Tibial nerve (tissue), 3 donors: ENCODE results near the gene CNTN5.

ENCODE experiments used
- POLR2A ChIP-seq, 2 donors: fragments of 450-650 bp; IDR thresholded peaks; one replicate each; pipeline ENCODE4 v1.6.1; 2017; ENCODE audit warnings: antibody characterized with exemption in 2 of 2, mild to moderate bottlenecking in 2 of 2, moderate library complexity in 2 of 2
- TF ChIP-seq, protein P1 (sequence below), 5 experiments: fragments of 200-600 bp in 3 of 5; fragments of 450-650 bp in 2 of 5; sonication (generic) in 3 of 5; IDR thresholded peaks; one replicate each; pipeline ENCODE4 v1.5.1; 2016 to 2019; ENCODE audit warnings: antibody characterized with exemption in 5 of 5, mild to moderate bottlenecking in 3 of 5, moderate library complexity in 2 of 5

DNA sequence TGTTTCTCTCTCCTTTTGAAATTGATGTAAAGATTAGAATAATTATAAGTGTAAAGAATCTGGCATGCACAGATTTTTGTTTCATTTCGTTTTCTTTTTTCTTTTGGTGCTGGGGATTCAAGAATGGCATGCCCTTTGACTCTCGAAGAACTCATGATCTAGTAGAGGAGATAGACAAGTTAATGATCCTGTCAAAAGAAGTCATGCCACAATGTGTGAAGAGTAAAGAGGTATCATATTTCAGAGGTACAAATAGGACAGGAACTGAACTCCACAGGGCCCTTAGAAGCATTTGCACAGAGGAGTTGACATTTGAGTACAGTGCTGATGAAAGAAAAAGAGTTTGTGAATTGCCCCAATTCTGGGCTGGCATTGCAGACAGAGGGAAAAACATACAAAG lies 958.3 kb downstream of the CNTN5 start:
- TF ChIP-seq, protein P1, sequence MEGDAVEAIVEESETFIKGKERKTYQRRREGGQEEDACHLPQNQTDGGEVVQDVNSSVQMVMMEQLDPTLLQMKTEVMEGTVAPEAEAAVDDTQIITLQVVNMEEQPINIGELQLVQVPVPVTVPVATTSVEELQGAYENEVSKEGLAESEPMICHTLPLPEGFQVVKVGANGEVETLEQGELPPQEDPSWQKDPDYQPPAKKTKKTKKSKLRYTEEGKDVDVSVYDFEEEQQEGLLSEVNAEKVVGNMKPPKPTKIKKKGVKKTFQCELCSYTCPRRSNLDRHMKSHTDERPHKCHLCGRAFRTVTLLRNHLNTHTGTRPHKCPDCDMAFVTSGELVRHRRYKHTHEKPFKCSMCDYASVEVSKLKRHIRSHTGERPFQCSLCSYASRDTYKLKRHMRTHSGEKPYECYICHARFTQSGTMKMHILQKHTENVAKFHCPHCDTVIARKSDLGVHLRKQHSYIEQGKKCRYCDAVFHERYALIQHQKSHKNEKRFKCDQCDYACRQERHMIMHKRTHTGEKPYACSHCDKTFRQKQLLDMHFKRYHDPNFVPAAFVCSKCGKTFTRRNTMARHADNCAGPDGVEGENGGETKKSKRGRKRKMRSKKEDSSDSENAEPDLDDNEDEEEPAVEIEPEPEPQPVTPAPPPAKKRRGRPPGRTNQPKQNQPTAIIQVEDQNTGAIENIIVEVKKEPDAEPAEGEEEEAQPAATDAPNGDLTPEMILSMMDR (IDR thresholded peaks at IDR 0.05), result no peak
- TF ChIP-seq POLR2A (IDR thresholded peaks at IDR 0.05), result no peak
